GM19467 (cell line): ENCODE results near the gene GOLGA8H.
"Not testable (repeated sequence)": the region's sequence is repeated elsewhere in the genome, so short reads cannot be mapped to it uniquely, and the experiment has no call there.

Source experiments
- ATAC-seq: cut with Tn5 transposase; IDR thresholded peaks from one replicate; pipeline ENCODE4 v1.9.1; 2021; ENCODE audit warnings: mild to moderate bottlenecking, moderate library complexity; ENCODE audit not compliant: unreplicated experiment

The GOLGA8H gene

GRCh38 chr15:30603796-30604195 is at the start of gene GOLGA8H:
TSS of gene GOLGA8H (plus strand) at chr15:30604028. CDS start at chr15:30604126, 98 bp downstream.
- ATAC-seq, result not testable (repeated sequence)

- not testable (repeated sequence) for ATAC-seq
Observed at GRCh38 chr15:30566949-30567348, 36.9 kb upstream of the GOLGA8H start.

GRCh38 chr15:30573012-30573491 is 30.8 kb upstream of the GOLGA8H start:
- ATAC-seq, result not testable (repeated sequence)

GRCh38 chr15:30579394-30579970 is 24.3 kb upstream of the GOLGA8H start:
- ATAC-seq, result not testable (repeated sequence)

GRCh38 chr15:30580716-30581115 is 23.1 kb upstream of the GOLGA8H start:
- not testable (repeated sequence) for ATAC-seq

GRCh38 chr15:30598953-30599352 is 4.9 kb upstream of the GOLGA8H start:
- ATAC-seq, result not testable (repeated sequence)

GRCh38 chr15:30612271-30612670 is 8.4 kb downstream of the GOLGA8H start:
- not testable (repeated sequence) for ATAC-seq

- ATAC-seq, result not testable (repeated sequence)
Observed at GRCh38 chr15:30621342-30621741, 17.5 kb downstream of the GOLGA8H start.

GRCh38 chr15:30625436-30626193 is 21.8 kb downstream of the GOLGA8H start, which contains the start of gene ARHGAP11B:
TSS of gene ARHGAP11B (plus strand) at chr15:30626128.
- ATAC-seq, result peak; percentile 95

GRCh38 chr15:30626194-30626565 is 22.4 kb downstream of the GOLGA8H start:
- peak; percentile 8 for ATAC-seq

- not testable (repeated sequence) for ATAC-seq
Observed at GRCh38 chr15:30626632-30627031, 22.8 kb downstream of the GOLGA8H start.

- no peak for ATAC-seq
Observed at GRCh38 chr15:30650012-30650929, 46.4 kb downstream of the GOLGA8H start.

- not testable (repeated sequence) for ATAC-seq
Observed at GRCh38 chr15:30661154-30661553, 57.3 kb downstream of the GOLGA8H start.
